Hepatocyte (in vitro differentiated cells): ENCODE data around the gene ZC3H13. TPM values are rescaled to one million over a fixed set of nuclear protein-coding genes. Genes with fewer than 3 reads are reported as not detected.

Experiments
- DNase-seq: peaks from one replicate; pipeline ENCODE4 v3.0.0-alpha.2; 2016; ENCODE audit warnings: low spot score
- H2AFZ ChIP-seq: fragments of 200-600 bp; sonication (generic); 2 replicates; pipeline ENCODE4 v1.6.0; 2016; ENCODE audit warnings: antibody characterized with exemption, mild to moderate bottlenecking
- H3K27ac ChIP-seq: fragments of 200-600 bp; sonication (generic); 2 replicates; pipeline ENCODE4 v1.5.1; 2016; ENCODE audit warnings: mild to moderate bottlenecking
- H3K27me3 ChIP-seq: fragments of 200-600 bp; sonication (generic); 2 replicates; pipeline ENCODE4 v1.6.1; 2016
- H3K36me3 ChIP-seq: fragments of 200-600 bp; sonication (generic); replicated peaks from 2 replicates; pipeline ENCODE4 v1.5.1; 2016; ENCODE audit warnings: low read depth; ENCODE audit not compliant: insufficient read depth
- H3K4me1 ChIP-seq: fragments of 200-600 bp; sonication (generic); 2 replicates; pipeline ENCODE4 v1.5.1; 2016; ENCODE audit warnings: mild to moderate bottlenecking, moderate library complexity; ENCODE audit not compliant: insufficient read depth
- H3K4me2 ChIP-seq: fragments of 200-600 bp; sonication (generic); 2 replicates; pipeline ENCODE4 v1.6.0; 2016
- H3K4me3 ChIP-seq: fragments of 200-600 bp; sonication (generic); 2 replicates; pipeline ENCODE4 v1.5.1; 2016; ENCODE audit warnings: mild to moderate bottlenecking
- H3K79me2 ChIP-seq: fragments of 200-600 bp; sonication (generic); 2 replicates; pipeline ENCODE4 v1.6.0; 2017; ENCODE audit warnings: mild to moderate bottlenecking
- H3K9me2 ChIP-seq: fragments of 200-600 bp; sonication (generic); replicated peaks from 2 replicates; pipeline ENCODE4 v1.6.0; 2017; ENCODE audit warnings: mild to moderate bottlenecking; ENCODE audit not compliant: insufficient read depth
- H3K9me3 ChIP-seq: fragments of 200-600 bp; sonication (generic); 2 replicates; pipeline ENCODE4 v1.5.1; 2016; ENCODE audit warnings: low read depth, mild to moderate bottlenecking
- H4K20me1 ChIP-seq: fragments of 200-600 bp; sonication (generic); 2 replicates; pipeline ENCODE4 v1.6.0; 2016; ENCODE audit warnings: mild to moderate bottlenecking; ENCODE audit not compliant: insufficient read depth, poor library complexity, severe bottlenecking
- CTCF ChIP-seq: fragments of 200-600 bp; sonication (generic); IDR thresholded peaks from 2 replicates; pipeline ENCODE4 v1.5.1; 2016; ENCODE audit warnings: antibody characterized with exemption, mild to moderate bottlenecking; ENCODE audit not compliant: poor library complexity
- EZH2 ChIP-seq: fragments of 200-600 bp; sonication (generic); IDR thresholded peaks from 2 replicates; pipeline ENCODE4 v1.6.1; 2016; ENCODE audit warnings: antibody characterized with exemption, mild to moderate bottlenecking, borderline replicate concordance
- EZH2phosphoT487 ChIP-seq: fragments of 200-600 bp; sonication (generic); IDR thresholded peaks from one replicate; pipeline ENCODE4 v1.6.1; 2018; ENCODE audit warnings: antibody characterized with exemption, mild to moderate bottlenecking, low read depth, moderate library complexity; ENCODE audit not compliant: unreplicated experiment, severe bottlenecking
- WGBS: methylation state at CpG from one replicate; pipeline ENCODE4 v1.1.6; 2016; ENCODE audit warnings: low lambda C conversion rate; ENCODE audit errors: missing lambda C conversion rate; 5-methylcytosine and 5-hydroxymethylcytosine counted together
- polyA plus RNA-seq: library from polyadenylated mRNA; unstranded; fragments of >200 nt; fragmentation: Nextera tagmentation; extraction: Ambion mirVana; gene quantifications from 2 replicates; pipeline ENCODE4 v1.2.1, GENCODE V29; 2016
- total RNA-seq: library from RNA; depleted of rRNA; stranded (reverse); fragments of >200 nt; gene quantifications from 2 replicates; pipeline ENCODE4 v1.2.3, GENCODE V29; 2014

The ZC3H13 gene
- total and polyA plus RNA-seq, 2 experiments from 2014 or later, result 15.2 to 45.2 TPM

DNA sequence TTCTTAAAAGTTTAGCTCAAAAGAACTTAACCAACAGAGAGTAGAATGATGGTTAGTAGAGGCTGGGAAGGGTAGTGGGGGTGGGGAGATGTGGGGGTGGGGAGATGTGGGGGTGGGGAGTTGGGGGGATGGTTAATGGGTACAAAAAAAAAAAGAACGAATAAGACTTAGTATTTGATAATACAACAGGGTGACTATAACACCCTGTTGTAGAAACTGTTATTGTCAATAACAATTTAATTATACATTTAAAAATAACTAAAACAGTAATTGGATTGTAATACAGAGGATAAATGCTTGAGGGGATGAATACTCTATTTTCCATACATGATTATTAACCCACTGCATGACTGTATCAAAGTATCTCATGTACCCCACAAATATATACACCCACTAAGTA is 91.1 kb downstream of the ZC3H13 start:
- H2AFZ ChIP-seq, result no peak overlapping the region
- H4K20me1 ChIP-seq, result no peaks in the 10 kb centered on the region
- no peaks in the 10 kb centered on the region for H3K36me3 ChIP-seq
- no peaks in the 10 kb centered on the region for H3K4me1 ChIP-seq
- no peak overlapping the region for H3K4me3 ChIP-seq
- H3K9me2 ChIP-seq, result no peaks in the 10 kb centered on the region
- H3K27ac ChIP-seq, result no peak overlapping the region
- no peaks in the 10 kb centered on the region for H3K27me3 ChIP-seq
- WGBS, result 86% methylated on average over 1 of the region's 1 CpG
- DNase-seq, result no peak
- no peaks in the 10 kb centered on the region for H3K9me3 ChIP-seq
- TF ChIP-seq EZH2, result no peak
- TF ChIP-seq EZH2phosphoT487, result no peak
- TF ChIP-seq CTCF, result no peak
- H3K79me2 ChIP-seq, result no peaks in the 10 kb centered on the region
- H3K4me2 ChIP-seq, result no peak overlapping the region

DNA sequence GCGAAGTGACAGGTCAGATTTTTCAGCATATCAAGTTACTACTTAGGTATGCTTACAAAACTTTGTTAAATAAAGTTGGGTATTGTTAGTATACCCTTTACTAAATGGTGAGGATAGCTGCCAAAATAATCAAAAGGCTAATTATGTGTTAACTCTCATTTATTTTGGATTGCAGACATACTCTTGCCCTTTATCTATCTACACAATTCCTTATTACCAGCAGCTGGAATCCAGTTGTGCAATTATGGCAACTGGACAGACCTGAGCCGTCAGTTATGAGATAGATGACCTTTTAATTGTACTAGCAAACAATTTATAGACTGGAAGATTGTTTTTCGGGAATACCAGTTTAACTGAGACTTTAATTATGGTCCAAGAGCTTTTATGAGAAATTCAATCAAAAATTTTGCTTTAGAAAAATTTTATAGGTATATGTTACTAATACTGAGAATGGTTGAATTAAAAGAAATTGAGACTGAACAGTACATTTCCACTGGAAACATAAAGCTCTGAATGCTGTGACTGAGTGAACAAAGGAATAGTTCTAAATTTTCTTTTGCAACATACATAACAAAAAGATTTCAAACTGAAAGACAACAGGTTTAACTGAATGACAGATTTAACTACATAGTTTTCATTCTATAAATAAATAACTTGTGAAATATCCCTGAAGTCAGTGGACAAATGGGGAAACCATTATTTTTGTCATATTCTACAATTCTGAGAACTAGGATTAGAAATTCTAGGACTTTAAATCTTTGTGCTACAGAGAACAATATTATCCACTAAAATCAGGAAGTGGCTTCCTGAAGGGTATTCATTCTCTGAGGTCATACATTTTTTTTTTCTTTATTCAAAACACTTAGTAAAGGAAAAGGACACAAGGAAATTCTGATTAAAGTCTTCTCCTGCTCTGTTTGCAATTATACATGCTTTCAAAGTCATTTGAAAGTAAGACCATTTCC is 97.4 kb downstream of the ZC3H13 start:
- Histone ChIP-seq H4K20me1 (no peaks in the 10 kb centered on the region), H3K27me3 (no peaks in the 10 kb centered on the region), H3K9me3 (no peaks in the 10 kb centered on the region), H3K4me1 (no peaks in the 10 kb centered on the region), H3K9me2 (no peaks in the 10 kb centered on the region), H3K36me3 (no peaks in the 10 kb centered on the region), H3K27ac (no peak overlapping the region), H3K79me2 (no peaks in the 10 kb centered on the region), H3K4me2 (no peak overlapping the region), H3K4me3 (no peak overlapping the region), H2AFZ (no peak overlapping the region)
- 83% methylated on average over 3 of the region's 3 CpGs for WGBS
- DNase-seq, result no peak
- TF ChIP-seq EZH2phosphoT487, result no peak
- no peak for TF ChIP-seq EZH2
- TF ChIP-seq CTCF, result no peak

DNA sequence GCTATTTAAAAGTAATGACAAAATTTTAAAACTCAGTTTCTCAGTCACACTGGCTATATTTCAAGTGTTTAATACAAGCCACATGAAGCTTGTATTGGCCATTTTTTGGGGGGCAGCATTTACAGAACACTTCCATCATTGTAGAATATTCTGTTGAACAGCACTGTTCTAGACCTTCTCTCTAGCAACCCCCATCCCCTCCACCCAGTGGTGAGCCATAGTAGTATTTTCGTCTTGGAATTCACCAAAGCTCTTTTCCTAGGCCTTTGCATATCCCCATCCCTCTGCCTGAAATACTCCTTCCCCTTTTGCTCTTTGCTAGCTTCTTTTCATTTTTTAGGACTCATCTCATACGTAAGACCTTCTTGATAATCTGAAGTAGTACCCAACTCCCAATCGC is 99.5 kb downstream of the ZC3H13 start:
- TF ChIP-seq EZH2phosphoT487, result no peak
- no peak for TF ChIP-seq EZH2
- TF ChIP-seq CTCF, result no peak
- no peak overlapping the region for H3K4me2 ChIP-seq
- no peaks in the 10 kb centered on the region for H3K9me2 ChIP-seq
- no peaks in the 10 kb centered on the region for H3K4me1 ChIP-seq
- H3K36me3 ChIP-seq, result no peaks in the 10 kb centered on the region
- no peaks in the 10 kb centered on the region for H3K9me3 ChIP-seq
- no peak overlapping the region for H3K4me3 ChIP-seq
- H3K27ac ChIP-seq, result no peak overlapping the region
- WGBS, result 90% methylated on average over 3 of the region's 3 CpGs
- H3K27me3 ChIP-seq, result no peaks in the 10 kb centered on the region
- H3K79me2 ChIP-seq, result no peaks in the 10 kb centered on the region
- no peak for DNase-seq
- H2AFZ ChIP-seq, result no peak overlapping the region
- H4K20me1 ChIP-seq, result no peaks in the 10 kb centered on the region
